ENCODE measurements around the gene ATP4B. TPM values are rescaled to one million over a fixed set of nuclear protein-coding genes. Genes with fewer than 3 reads are reported as not detected.

ATP4B gene
- total and polyA plus RNA-seq, 3 experiments from 2014 or later: not detected

DNA sequence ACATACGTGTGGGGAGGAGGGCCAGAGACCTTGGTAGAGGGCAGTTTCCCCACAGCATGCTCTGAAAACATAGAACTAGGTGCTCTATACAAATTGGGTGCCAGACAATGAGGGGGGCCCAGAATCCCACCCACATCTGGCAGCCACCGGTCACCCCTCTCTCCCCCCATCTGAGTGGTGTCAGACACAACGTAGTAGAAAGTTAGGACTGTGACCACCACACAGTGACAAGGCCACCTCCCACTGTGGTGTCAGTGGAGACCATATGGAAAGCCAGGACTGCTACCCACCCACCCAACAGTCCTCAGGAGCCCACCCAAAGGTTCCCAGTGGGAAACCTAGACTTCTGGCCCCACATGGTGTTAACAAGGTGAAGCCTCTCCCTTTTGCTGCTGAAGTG is 2.1 kb upstream of the ATP4B start:
- no peaks in the 10 kb centered on the region for H3K4me1 ChIP-seq (ENCODE audit: insufficient read depth, low read length)
- Mint-ChIP-seq H3K4me1 (no peaks in the 10 kb centered on the region), H3K4me3 (no peak overlapping the region), H3K27ac (no peak overlapping the region), H3K27me3 (peaks cover 0 to 7% of the 10 kb centered on the region in 2 donors), H3K36me3 (peaks cover 0 to 16% (median 0%) of the 10 kb centered on the region in 3 donors), H3K9me3 (peaks cover 11 to 19% (median 15%) of the 10 kb centered on the region in 5 donors)
- no peak overlapping the region for H3K4me3 ChIP-seq (ENCODE audit: low read length)
- ChIA-PET POLR2A (no interaction called here), CTCF (interaction anchor here (1.1 kb wide), 1 partner anchor 8 kb away, joined by 4 read pairs; no protein-coding TSS in a partner anchor)
- no peak overlapping the region for H3K27ac ChIP-seq (ENCODE audit: low read depth, low read length)
- no peaks in the 10 kb centered on the region for H3K27me3 ChIP-seq (ENCODE audit: insufficient read depth, low read length, poor library complexity, severe bottlenecking)
- no peaks in the 10 kb centered on the region for H3K36me3 ChIP-seq (ENCODE audit: insufficient read depth, low read length)
- peak in 1 of 5 donors; percentile 15 for DNase-seq
- no peaks in the 10 kb centered on the region for H3K9me3 ChIP-seq (ENCODE audit: low read length)

DNA sequence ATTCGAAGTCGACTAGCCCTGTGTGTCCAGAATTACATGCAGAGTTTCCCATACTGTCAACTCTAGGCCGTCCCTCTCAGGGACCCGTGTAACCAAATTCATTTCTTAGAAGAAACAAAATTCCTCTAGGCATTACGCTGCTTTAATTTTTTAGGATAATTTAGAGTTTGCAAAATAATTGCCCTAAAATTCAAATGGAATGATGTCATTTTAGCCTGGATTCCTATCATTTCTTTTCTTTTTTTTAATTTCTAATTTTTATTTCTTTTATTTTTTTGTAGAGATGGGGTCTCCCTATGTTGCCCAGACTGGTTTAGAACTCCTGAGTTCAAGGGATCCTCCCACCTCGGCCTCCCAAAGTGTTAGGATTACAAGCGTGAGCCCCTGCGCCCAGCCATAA is 1.3 kb upstream of the ATP4B start:
- Histone ChIP-seq H3K9me3 (ENCODE audit: low read length) (no peaks in the 10 kb centered on the region), H3K4me3 (ENCODE audit: low read length) (no peak overlapping the region), H3K27ac (ENCODE audit: low read depth, low read length) (no peak overlapping the region), H3K27me3 (ENCODE audit: insufficient read depth, low read length, poor library complexity, severe bottlenecking) (no peaks in the 10 kb centered on the region), H3K4me1 (ENCODE audit: insufficient read depth, low read length) (no peaks in the 10 kb centered on the region), H3K36me3 (ENCODE audit: insufficient read depth, low read length) (no peaks in the 10 kb centered on the region)
- Mint-ChIP-seq H3K4me1 (peaks cover 0 to under 1% (median 0%) of the 10 kb centered on the region in 3 donors), H3K36me3 (peaks cover 0 to 16% (median 0%) of the 10 kb centered on the region in 3 donors), H3K27ac (no peak overlapping the region), H3K27me3 (peaks cover 0 to 5% of the 10 kb centered on the region in 2 donors), H3K4me3 (no peak overlapping the region), H3K9me3 (peaks cover 11 to 19% (median 15%) of the 10 kb centered on the region in 5 donors)
- CTCF ChIA-PET: no interaction called here
- DNase-seq: no peak
- POLR2A ChIA-PET: no interaction called here

DNA sequence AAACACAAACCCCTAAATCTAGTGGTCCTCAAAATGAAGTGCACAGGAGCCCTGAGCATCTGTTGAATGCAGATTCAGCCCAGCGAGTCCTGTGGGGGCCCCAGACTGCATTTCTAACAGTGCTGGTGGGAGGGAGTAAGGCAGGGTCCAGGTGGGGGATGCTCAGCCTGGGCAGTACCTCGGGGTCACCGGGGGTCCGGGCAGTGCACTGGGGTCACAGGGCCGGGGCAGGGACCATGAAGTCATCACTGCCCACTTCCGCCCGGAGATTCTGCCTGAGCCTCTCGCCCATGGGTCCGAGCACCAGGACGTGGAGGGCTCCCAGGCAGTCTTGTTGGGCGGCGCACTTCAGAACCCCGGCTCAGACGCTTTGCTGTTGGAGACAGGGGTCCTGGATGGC is 838 bp upstream of the ATP4B start:
- H3K9me3 Mint-ChIP-seq: peaks cover 11 to 19% (median 15%) of the 10 kb centered on the region in 5 donors
- peak in 1 of 5 donors; percentile 31 for DNase-seq
- H3K27me3 Mint-ChIP-seq: peaks cover 0 to 5% of the 10 kb centered on the region in 2 donors
- Histone ChIP-seq H3K9me3 (ENCODE audit: low read length) (no peaks in the 10 kb centered on the region), H3K36me3 (ENCODE audit: insufficient read depth, low read length) (no peaks in the 10 kb centered on the region), H3K27ac (ENCODE audit: low read depth, low read length) (no peak overlapping the region), H3K4me3 (ENCODE audit: low read length) (no peak overlapping the region), H3K27me3 (ENCODE audit: insufficient read depth, low read length, poor library complexity, severe bottlenecking) (no peaks in the 10 kb centered on the region), H3K4me1 (ENCODE audit: insufficient read depth, low read length) (peaks cover 4% of the 10 kb centered on the region)
- H3K4me1 Mint-ChIP-seq: peaks cover 5% of the 10 kb centered on the region in 3 donors
- H3K36me3 Mint-ChIP-seq: peaks cover 0 to 16% (median 0%) of the 10 kb centered on the region in 3 donors
- POLR2A ChIA-PET: no interaction called here
- H3K4me3 Mint-ChIP-seq: no peak overlapping the region
- CTCF ChIA-PET: no interaction called here
- H3K27ac Mint-ChIP-seq: peak overlapping the region in 1 of 8 donors; percentile 93

DNA sequence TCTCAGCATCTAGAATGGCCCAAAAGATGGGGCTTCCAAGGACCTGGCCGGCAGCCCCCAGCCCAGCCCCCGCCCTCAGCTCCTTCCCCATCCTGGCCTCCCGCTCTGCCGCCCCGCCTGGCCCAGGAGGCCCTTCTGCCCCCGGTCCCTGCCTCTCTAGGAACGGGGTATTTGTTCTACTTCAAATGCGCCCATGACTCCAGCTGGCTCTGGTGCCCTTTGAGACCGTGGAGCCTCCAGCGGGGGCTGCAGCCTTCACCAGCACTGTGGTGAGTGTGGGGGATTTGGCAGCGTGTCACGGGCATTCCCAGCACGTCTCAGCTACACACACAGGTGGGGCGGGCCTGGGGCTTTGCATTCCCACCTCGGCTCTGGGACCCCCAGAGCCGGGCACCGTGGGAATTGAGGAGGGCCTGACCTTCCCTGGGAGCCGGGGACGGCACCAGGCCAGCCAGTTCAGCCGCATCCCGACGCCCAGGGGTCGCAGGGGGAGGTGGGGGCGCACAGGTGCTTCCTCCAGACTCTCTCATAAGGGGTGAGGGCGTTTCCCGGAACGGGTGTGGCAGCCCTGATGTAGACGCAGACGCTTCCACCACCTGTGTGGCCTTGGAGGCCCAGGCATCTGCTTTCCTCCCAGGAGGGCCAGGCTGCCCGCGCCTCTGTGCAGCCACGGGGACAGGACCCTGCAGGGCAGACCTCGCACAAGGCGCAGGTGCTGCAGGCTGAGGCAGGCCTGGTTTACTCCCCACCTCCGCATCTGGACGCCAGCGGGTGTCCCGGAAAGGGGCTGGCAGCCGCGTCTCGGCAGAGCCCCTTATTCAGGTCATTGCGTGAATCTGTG is 947 bp downstream of the ATP4B start:
- Mint-ChIP-seq H3K9me3 (peaks cover 11 to 15% (median 13%) of the 10 kb centered on the region in 5 donors), H3K4me1 (peaks cover 10 to 13% (median 13%) of the 10 kb centered on the region in 3 donors), H3K27ac (no peak overlapping the region), H3K4me3 (peak overlapping the region in 1 of 7 donors; percentile 32), H3K36me3 (peaks cover 0 to 12% (median 0%) of the 10 kb centered on the region in 3 donors), H3K27me3 (peaks cover 0 to 5% of the 10 kb centered on the region in 2 donors)
- H3K4me1 ChIP-seq (ENCODE audit: insufficient read depth, low read length): peaks cover 8% of the 10 kb centered on the region
- H3K27me3 ChIP-seq (ENCODE audit: insufficient read depth, low read length, poor library complexity, severe bottlenecking): no peaks in the 10 kb centered on the region
- ChIA-PET POLR2A (no interaction called here), CTCF (no interaction called here)
- peak in 1 of 5 donors; percentile 42 for DNase-seq
- no peaks in the 10 kb centered on the region for H3K9me3 ChIP-seq (ENCODE audit: low read length)
- H3K27ac ChIP-seq (ENCODE audit: low read depth, low read length): no peak overlapping the region
- no peak overlapping the region for H3K4me3 ChIP-seq (ENCODE audit: low read length)
- no peaks in the 10 kb centered on the region for H3K36me3 ChIP-seq (ENCODE audit: insufficient read depth, low read length)

DNA sequence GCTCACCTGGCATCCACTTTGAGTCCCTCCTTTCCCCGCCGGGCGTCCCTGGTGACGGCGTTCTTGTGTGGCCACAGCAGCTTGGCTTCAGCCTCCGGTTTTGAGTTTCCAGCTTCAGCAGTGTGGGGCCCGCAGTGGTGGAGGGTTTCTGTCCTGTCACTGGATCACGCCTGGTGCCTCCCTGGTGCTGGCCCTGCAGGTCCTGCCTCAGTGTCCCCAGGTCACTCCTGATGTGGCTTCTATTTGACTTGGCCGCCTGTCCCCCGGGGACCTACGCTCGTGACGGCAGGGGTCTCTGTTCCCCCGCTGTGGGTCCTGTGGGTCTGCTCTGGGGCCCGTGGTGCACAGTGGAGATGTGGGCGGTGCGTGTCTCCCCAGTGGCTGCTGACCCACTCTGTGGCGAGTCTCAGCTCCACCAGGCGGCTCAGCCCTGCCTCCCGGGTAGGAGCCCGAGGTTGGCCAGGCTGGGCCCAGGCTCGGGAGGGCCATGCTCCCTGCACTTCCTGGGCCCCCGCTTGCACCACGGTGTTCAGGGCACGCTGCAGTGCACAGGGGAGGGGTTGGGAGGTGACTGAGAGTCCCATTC is 1.9 kb downstream of the ATP4B start:
- no peak overlapping the region for H3K27ac ChIP-seq (ENCODE audit: low read depth, low read length)
- Mint-ChIP-seq H3K4me1 (peaks cover 10 to 13% (median 13%) of the 10 kb centered on the region in 3 donors), H3K4me3 (no peak overlapping the region), H3K36me3 (peaks cover 0 to 5% (median 0%) of the 10 kb centered on the region in 3 donors), H3K27ac (no peak overlapping the region), H3K27me3 (peaks cover 0 to 5% of the 10 kb centered on the region in 2 donors), H3K9me3 (peaks cover 4 to 6% (median 5%) of the 10 kb centered on the region in 5 donors)
- POLR2A ChIA-PET: no interaction called here
- H3K4me1 ChIP-seq (ENCODE audit: insufficient read depth, low read length): peaks cover 8% of the 10 kb centered on the region
- peak in 1 of 5 donors; percentile 37 for DNase-seq
- H3K4me3 ChIP-seq (ENCODE audit: low read length): no peak overlapping the region
- no peaks in the 10 kb centered on the region for H3K9me3 ChIP-seq (ENCODE audit: low read length)
- CTCF ChIA-PET: no interaction called here
- H3K36me3 ChIP-seq (ENCODE audit: insufficient read depth, low read length): no peaks in the 10 kb centered on the region
- H3K27me3 ChIP-seq (ENCODE audit: insufficient read depth, low read length, poor library complexity, severe bottlenecking): no peaks in the 10 kb centered on the region

DNA sequence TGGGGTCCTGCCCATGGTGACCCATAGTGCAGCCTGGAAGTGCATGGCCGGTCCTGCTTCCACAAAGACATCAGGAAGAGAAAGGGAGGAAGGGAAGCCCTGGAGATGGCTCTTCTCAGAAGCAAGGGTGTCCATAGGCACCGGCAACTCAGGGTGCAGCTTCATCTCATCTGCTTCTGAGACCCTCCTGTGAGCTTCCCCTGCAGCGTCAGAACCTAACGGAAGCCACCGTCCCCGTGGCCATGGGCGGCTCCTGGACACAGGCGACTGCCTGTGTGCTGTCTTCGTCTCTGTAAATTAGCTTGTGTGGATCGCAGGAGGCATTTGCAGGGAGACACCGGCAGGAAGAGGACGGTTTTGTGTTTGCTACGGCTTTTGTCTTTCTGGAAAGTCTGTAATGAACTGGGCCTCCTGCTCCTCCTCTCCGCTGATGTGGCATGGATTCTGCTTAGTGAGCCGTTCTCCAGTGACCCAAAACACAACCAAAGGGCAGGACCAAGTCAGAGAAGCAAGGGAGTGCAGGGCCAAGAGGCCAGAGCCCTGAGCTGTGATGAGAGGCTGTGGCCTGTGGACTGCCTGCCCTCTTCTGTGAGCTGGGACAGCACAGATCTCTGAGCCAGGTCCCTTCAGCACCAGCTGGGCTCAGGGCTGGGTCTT is 2.5 kb downstream of the ATP4B start:
- POLR2A ChIA-PET: no interaction called here
- no peak for DNase-seq

DNA sequence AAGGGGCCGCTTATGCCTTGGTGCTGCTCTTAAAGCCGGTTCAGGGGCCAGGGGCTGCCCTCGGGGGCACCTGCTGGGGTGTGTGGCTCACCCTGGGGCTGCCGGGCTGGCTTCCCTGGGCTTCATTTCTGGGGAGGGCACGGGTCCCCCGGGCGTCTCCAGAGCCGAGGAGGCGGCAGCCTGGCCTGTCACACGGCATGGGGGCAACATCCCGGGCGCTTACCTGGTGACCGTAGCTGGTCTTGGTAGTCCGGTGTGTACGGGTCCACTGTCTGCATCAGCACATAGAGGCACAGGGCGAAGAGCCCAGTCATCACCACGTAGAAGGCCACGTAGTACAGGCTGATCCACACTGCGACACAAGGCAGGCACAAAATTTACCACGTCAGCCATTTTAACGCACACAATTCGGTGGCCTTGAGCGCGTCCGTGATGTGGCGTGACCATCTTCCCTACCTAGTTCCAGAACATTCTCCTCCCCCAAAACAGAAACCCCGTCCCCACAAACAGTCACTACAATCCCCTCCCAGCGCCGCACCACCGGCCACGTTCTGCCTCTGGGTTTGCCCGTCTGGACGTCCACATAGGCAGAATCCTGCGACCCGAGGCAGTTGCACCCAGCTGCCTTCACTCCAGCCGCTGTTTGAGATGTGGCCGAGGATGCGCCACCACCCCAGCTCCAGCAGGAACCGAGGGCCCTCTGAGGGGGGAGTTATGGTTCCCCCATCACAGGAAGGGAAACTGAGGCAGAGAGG is 3.2 kb downstream of the ATP4B start:
- CTCF ChIA-PET: no interaction called here
- no peaks in the 10 kb centered on the region for H3K36me3 ChIP-seq (ENCODE audit: insufficient read depth, low read length)
- H3K4me3 ChIP-seq (ENCODE audit: low read length): no peak overlapping the region
- no peaks in the 10 kb centered on the region for H3K27me3 ChIP-seq (ENCODE audit: insufficient read depth, low read length, poor library complexity, severe bottlenecking)
- H3K9me3 Mint-ChIP-seq: no peaks in the 10 kb centered on the region
- H3K27ac Mint-ChIP-seq: peak overlapping the region in 1 of 8 donors; percentile 70
- peaks cover 10 to 13% (median 13%) of the 10 kb centered on the region in 3 donors for H3K4me1 Mint-ChIP-seq
- no peak overlapping the region for H3K27ac ChIP-seq (ENCODE audit: low read depth, low read length)
- peaks cover 8% of the 10 kb centered on the region for H3K4me1 ChIP-seq (ENCODE audit: insufficient read depth, low read length)
- POLR2A ChIA-PET: no interaction called here
- H3K36me3 Mint-ChIP-seq: no peaks in the 10 kb centered on the region
- no peak overlapping the region for H3K4me3 Mint-ChIP-seq
- no peaks in the 10 kb centered on the region for H3K9me3 ChIP-seq (ENCODE audit: low read length)
- no peaks in the 10 kb centered on the region for H3K27me3 Mint-ChIP-seq
- peak in 1 of 5 donors; percentile 32 for DNase-seq

More for the DNA sequence above, 2.5 kb downstream of the ATP4B start:
- H3K27ac Mint-ChIP-seq: no peak overlapping the region
- no peaks in the 10 kb centered on the region for H3K9me3 Mint-ChIP-seq
- Histone ChIP-seq H3K4me1 (ENCODE audit: insufficient read depth, low read length) (peaks cover 8% of the 10 kb centered on the region), H3K27ac (ENCODE audit: low read depth, low read length) (no peak overlapping the region), H3K36me3 (ENCODE audit: insufficient read depth, low read length) (no peaks in the 10 kb centered on the region), H3K9me3 (ENCODE audit: low read length) (no peaks in the 10 kb centered on the region), H3K4me3 (ENCODE audit: low read length) (no peak overlapping the region), H3K27me3 (ENCODE audit: insufficient read depth, low read length, poor library complexity, severe bottlenecking) (no peaks in the 10 kb centered on the region)
- CTCF ChIA-PET: no interaction called here
- no peaks in the 10 kb centered on the region for H3K36me3 Mint-ChIP-seq
- H3K4me3 Mint-ChIP-seq: no peak overlapping the region
- H3K27me3 Mint-ChIP-seq: no peaks in the 10 kb centered on the region
- peaks cover 10 to 13% (median 13%) of the 10 kb centered on the region in 3 donors for H3K4me1 Mint-ChIP-seq

Measured in CD8-positive, alpha-beta memory T cell (primary cell).